RWPE1 (cell line): Measurements from ENCODE around the gene MYL12A.

Experiments
- CTCF ChIA-PET: fragments of 350-600 bp; sonication (Branson Sonifier 250); formaldehyde crosslinking; extraction: SDS; loops from one replicate; lab custom pipeline; 2021; lab: Yijun Ruan, JAX
- POLR2A ChIA-PET: fragments of 400-600 bp; formaldehyde crosslinking; extraction: SDS; loops from one replicate; lab custom pipeline; 2020; ENCODE audit warnings: antibody characterized with exemption; ENCODE audit not compliant: low non-redundant PET; lab: Yijun Ruan, JAX
- DNase-seq: peaks from one replicate; pipeline ENCODE4 v3.0.0; 2012; ENCODE audit warnings: low spot score
- H3K27ac ChIP-seq: fragments of 450-650 bp; 2 replicates; pipeline ENCODE4 v1.5.1; 2017
- TF ChIP-seq, protein P1 (sequence below): fragments of 450-650 bp; conservative IDR thresholded peaks from 2 replicates; pipeline ENCODE4 v1.5.1; 2017; ENCODE audit warnings: low read depth, mild to moderate bottlenecking

MYL12A gene

DNA sequence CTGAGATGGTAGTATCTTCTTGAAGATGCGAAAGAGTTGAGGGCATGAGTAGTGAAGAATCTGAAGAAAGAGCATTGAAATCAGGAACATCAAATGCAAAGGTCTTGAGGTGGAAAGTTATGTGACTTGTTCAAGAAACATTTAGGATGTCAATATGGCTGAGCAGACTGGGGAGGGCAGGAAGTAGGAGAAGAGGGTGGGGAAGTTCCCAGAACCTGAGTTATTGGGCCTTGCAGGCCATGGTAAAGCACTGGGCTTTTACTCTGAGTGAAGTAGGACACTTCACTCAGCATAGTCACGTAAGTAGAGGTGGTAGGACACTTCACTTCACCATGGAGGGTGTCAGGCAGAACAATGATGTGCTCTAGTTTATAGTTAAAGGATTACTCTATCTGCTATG, 11.8 kb upstream of the MYL12A start:
- no peak for DNase-seq
- ChIA-PET POLR2A (no interaction called here), CTCF (no interaction called here)
- H3K27ac ChIP-seq = no peak overlapping the region
- TF ChIP-seq, protein P1, sequence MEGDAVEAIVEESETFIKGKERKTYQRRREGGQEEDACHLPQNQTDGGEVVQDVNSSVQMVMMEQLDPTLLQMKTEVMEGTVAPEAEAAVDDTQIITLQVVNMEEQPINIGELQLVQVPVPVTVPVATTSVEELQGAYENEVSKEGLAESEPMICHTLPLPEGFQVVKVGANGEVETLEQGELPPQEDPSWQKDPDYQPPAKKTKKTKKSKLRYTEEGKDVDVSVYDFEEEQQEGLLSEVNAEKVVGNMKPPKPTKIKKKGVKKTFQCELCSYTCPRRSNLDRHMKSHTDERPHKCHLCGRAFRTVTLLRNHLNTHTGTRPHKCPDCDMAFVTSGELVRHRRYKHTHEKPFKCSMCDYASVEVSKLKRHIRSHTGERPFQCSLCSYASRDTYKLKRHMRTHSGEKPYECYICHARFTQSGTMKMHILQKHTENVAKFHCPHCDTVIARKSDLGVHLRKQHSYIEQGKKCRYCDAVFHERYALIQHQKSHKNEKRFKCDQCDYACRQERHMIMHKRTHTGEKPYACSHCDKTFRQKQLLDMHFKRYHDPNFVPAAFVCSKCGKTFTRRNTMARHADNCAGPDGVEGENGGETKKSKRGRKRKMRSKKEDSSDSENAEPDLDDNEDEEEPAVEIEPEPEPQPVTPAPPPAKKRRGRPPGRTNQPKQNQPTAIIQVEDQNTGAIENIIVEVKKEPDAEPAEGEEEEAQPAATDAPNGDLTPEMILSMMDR = no peak

DNA sequence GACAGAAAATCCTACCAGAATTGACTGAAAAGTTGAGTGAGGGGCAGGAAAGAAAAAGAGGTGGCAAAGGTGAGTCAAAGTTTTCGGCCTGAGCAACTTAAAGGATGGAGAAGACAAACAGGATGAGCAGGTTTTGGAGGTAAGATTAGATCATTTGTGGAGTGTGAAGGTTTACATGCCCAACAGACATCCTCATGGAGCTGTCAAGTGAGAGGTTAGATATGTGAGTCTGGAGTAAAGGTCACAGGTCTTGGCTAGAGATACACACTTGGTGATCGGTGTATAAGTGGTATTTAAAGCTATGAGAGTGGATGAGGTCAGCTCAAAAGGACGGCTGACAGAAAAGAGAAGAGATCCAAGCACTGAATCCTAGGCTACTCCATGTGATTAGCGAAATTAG, 11.1 kb upstream of the MYL12A start:
- no peak overlapping the region for H3K27ac ChIP-seq
- DNase-seq = no peak
- TF ChIP-seq, protein P1 = no peak
- CTCF ChIA-PET = interaction anchor here (0.6 kb wide), 1 partner anchor 312 kb away, joined by 4 read pairs; no protein-coding TSS in a partner anchor
- POLR2A ChIA-PET = no interaction called here

DNA sequence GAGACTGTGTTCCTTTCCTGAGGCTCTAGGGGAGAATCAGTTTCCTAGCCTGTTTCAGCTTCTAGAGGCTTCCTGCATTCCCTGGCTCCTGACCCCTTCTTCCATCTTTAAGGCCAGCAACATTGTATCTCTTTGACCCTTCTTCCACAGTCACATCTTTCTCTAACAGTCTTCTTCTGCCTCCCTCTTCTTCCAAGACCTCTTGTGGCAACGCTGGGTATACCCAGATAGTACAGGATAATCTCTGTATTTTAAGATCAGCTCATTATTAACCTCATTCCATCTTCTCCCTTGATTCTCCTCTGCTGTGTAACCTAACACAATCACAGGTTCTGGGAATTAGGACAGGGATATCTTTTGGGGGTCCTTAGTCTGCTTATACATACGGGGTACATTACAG, 8.9 kb upstream of the MYL12A start:
- ChIA-PET POLR2A (interaction anchor here (0.8 kb wide), 1 partner anchor 8 kb away, joined by 3 read pairs; the partner anchor contains the start of gene MYL12A), CTCF (no interaction called here)

DNA sequence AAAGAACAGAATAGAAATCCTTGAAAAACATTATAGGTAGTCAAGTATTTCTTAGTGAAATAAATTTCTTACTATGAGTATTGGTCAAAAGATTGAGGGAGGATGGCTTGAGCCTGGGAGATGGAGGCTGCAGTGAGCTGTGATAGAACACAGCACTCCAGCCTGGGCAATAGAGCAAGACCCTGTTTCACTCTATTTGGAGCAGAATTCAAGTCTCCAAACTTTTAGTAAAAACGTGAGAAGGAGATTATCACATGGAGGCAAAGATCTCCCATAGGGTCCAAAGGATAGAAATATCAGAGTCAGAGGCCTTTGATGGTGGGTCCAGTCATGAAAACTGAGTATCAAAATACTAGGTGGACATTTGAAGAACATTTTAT, 2.4 kb upstream of the MYL12A start:
- no peak overlapping the region for H3K27ac ChIP-seq
- no peak for DNase-seq
- ChIA-PET POLR2A (no interaction called here), CTCF (interaction anchor here (0.7 to 1.8 kb wide), 9 partner anchors 11 to 624 kb away, joined by 3 to 14 read pairs (median 5); no protein-coding TSS in a partner anchor)
- TF ChIP-seq, protein P1 = no peak

More for the DNA sequence above, 8.9 kb upstream of the MYL12A start:
- TF ChIP-seq, protein P1 = no peak
- no peak for DNase-seq
- H3K27ac ChIP-seq = no peak overlapping the region

DNA sequence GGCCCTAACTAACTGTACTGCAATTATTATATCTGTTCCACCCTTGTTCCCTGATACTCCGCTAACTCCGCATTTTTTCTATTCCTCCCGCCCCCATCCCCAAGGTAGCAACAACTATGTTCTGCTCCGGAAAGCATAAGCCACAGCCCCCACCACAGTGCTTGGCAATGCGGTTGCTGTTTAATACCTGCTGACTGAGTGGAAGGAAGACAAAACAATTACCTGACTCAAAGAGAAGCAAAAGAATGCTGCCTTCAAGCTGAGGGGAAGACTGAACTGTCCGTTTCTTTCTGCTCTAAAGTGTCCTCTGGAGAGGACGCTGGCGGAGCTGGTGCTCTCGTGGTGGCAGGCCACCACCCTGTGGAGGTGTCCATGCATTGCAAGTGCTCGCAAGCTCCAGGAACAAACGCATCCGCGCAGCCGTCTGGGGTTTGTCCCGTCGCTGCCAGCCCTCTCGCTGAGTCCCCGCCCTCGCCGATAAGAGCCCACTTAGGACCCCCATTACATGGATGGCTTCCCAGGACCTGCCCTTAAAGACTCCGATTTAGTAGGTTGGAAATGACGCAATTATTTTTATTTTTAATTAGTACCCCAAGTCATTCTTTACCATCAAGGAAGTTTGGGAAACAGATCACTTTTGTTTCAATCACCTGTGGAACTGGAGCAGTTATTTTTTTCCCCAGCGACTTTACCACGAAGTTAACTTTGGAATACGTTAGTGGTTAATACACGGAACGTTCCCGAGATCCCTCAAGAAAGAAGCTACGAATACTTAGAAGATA, 1.6 kb upstream of the MYL12A start:
- TF ChIP-seq, protein P1 = peak; percentile 93
- ChIA-PET POLR2A (no interaction called here), CTCF (interaction anchor here (0.5 to 1.8 kb wide), 32 partner anchors 12 to 477 kb away, joined by 3 to 17 read pairs (median 3); no protein-coding TSS in a partner anchor)
- peak overlapping the region; percentile 94 for H3K27ac ChIP-seq
- peak; percentile 74 for DNase-seq

DNA sequence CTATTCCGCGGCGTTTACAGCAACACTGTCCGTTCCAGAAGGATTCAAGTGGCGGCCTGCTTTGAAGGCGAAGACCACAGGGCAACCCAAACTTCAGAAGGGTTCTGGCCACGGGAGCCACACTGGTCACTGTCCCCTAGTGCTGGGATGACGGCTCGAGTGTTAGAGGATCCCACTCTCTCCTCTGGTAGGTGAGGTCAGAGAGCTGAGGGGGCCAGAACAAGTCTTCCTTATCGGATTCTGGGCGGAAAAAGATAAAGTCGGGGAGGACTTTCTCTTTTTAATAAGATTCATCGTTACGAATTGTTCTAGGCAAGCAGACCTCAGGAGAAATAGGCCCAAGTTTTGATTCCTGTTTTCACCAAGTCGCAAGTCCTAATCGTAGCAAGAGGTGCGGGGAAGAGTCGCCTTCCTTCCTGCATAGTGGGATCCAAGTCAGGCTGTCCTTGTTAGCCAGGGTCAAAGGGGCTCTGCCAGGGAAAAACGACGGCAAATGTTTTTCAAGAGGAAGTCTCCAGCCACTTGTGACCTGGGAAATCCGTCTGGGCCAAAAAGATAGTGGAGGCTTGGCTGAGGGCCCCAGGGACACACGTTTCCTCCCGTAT, 864 bp upstream of the MYL12A start:
- TF ChIP-seq, protein P1 = no peak
- peak overlapping the region; percentile 94 for H3K27ac ChIP-seq
- ChIA-PET POLR2A (interaction anchor here (0.6 to 1.0 kb wide), 2 partner anchors 8 to 143 kb away, joined by 3 read pairs; no protein-coding TSS in a partner anchor), CTCF (interaction anchor here (0.5 to 1.8 kb wide), 20 partner anchors 13 to 430 kb away, joined by 3 to 17 read pairs (median 4); no protein-coding TSS in a partner anchor)
- DNase-seq = no peak
